Kidney (tissue), 14 donors: ENCODE data around the gene CORO7. TPM values are rescaled to one million over a fixed set of nuclear protein-coding genes. Genes with fewer than 3 reads are reported as not detected.

ENCODE experiments used
- DNase-seq, 5 donors: peaks; one replicate each; pipeline ENCODE4 v3.0.0-alpha.2; 2013 to 2020
- FAIRE-seq: peaks from 2 replicates; lab custom pipeline; 2012; peaks lifted over from hg19 to GRCh38; lab: Jason Lieb, UNC
- H3K27ac ChIP-seq, 2 donors: one replicate each; pipeline ENCODE4 v1.7.0; 2013; ENCODE audit warnings: low read depth in 2 of 2, low read length in 2 of 2, inconsistent platforms in 1 of 2
- H3K27me3 ChIP-seq: one replicate; pipeline ENCODE4 v1.7.1; 2013; ENCODE audit warnings: low read length, inconsistent platforms; ENCODE audit not compliant: control insufficient read depth, insufficient read depth
- H3K36me3 ChIP-seq, 3 donors: one replicate each; pipeline versions ENCODE4 v1.7.0 to v1.7.1; 2013; ENCODE audit warnings: low read length in 3 of 3, control low read depth in 1 of 3, inconsistent platforms in 1 of 3; ENCODE audit not compliant: insufficient read depth in 3 of 3, control insufficient read depth in 2 of 3
- H3K4me1 ChIP-seq, 3 donors: one replicate each; pipeline versions ENCODE4 v1.7.0 to v1.7.1; 2013; ENCODE audit warnings: low read length in 3 of 3, inconsistent platforms in 1 of 3, low read depth in 1 of 3; ENCODE audit not compliant: control insufficient read depth in 2 of 3, insufficient read depth in 2 of 3
- H3K4me3 ChIP-seq, 3 donors: one replicate each; pipeline versions ENCODE4 v1.7.0 to v1.8.1; 2013; ENCODE audit warnings: low read length in 3 of 3, control low read depth in 1 of 3, inconsistent platforms in 1 of 3
- H3K9ac ChIP-seq, 3 donors: one replicate each; pipeline versions ENCODE4 v1.7.0 to v1.7.1; 2013; ENCODE audit warnings: low read length in 3 of 3, control low read depth in 1 of 3, inconsistent platforms in 1 of 3
- H3K9me3 ChIP-seq, 3 donors: one replicate each; pipeline versions ENCODE4 v1.7.0 to v1.7.1; 2013; ENCODE audit warnings: low read length in 3 of 3, control low read depth in 1 of 3, inconsistent platforms in 1 of 3; ENCODE audit not compliant: control insufficient read depth in 2 of 3, insufficient read depth in 1 of 3
- intact Hi-C: fragments of 100-400 bp; cut with DNase I; formaldehyde crosslinking; loops from one replicate; pipeline ENCODE4 v1.11.1; 2022
- polyA plus RNA-seq: library from polyadenylated mRNA; stranded (reverse); fragments of 350-450 nt; fragmentation: Illumina TruSeq; extraction: RNeasy Lipid Tissue Mini Kit (QIAGEN cat#74804); gene quantifications from one replicate; pipeline ENCODE4 v1.2.3, GENCODE V29; 2014; ENCODE audit warnings: low read depth, low replicate concordance; ENCODE audit not compliant: insufficient read depth
- total RNA-seq: library from RNA; stranded (reverse); fragmentation: NEBNext Ultra II Directional; extraction: Animal tissue kit (Norgen Biotek cat#: 25700); gene quantifications from one replicate; pipeline ENCODE4 v1.2.1, GENCODE V29; 2021
- TF ChIP-seq, protein P1 (sequence below): IDR thresholded peaks from 3 replicates; pipeline ENCODE4 v1.5.1; 2012; ENCODE audit warnings: mild to moderate bottlenecking, moderate library complexity, borderline replicate concordance; ENCODE audit not compliant: insufficient read depth; ENCODE audit errors: extremely low read depth
- donor health status: control.
- donor health status: control.
- donor health status: control.
- donor health status: control.
- donor health status: control.
- donor health status: DM: yes; HTN: yes; CAD: no.
- donor health status: Normal renal cell carcinoma (clear cell type).

The CORO7 gene
- total and polyA plus RNA-seq, 2 donors from 2014 or later: 9.8 to 50.1 TPM

DNA sequence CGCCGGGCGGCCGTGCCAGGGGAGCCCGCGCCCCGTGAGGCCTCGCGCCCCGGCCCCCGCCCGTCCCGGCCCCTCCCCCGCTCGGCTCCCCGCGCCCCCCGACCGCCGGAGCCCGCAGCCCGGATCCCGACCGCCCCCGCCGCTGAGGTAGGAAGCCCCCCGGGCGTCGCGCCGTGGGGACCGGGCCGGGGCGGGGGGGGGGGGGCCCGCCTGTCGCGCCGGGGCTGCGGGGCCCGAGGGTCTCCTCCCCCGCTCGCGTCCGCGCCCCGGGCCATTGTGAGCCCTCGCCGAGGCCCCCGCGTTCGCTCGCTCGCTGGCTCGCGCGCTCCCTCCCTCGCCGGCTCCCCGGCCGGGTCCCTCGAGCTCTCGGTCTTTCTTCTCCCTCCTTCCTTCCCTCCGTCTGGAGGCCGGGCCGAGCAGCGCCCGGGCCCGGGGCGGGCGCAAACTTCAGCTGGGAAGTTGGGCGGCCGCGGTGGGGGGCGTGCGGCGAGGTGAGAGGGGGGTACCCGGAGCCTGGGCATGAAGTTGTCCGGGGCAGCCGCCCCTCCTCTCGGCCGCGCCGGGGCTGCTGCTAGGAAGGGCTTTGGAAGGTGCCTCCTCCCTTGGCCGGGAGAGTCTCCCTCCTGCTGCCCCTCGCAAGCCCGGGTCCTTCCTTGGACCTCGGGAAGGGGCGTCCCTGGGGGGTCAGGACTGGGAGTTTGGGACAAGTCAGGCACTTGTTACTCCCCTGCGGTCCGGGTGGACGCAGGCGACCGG lies 100.1 kb downstream of the CORO7 start:
- H3K9me3 ChIP-seq: no peaks in the 10 kb centered on the region
- peak overlapping the region in 2 of 3 donors; percentile 26 to 84 for H3K9ac ChIP-seq
- TF ChIP-seq, protein P1, sequence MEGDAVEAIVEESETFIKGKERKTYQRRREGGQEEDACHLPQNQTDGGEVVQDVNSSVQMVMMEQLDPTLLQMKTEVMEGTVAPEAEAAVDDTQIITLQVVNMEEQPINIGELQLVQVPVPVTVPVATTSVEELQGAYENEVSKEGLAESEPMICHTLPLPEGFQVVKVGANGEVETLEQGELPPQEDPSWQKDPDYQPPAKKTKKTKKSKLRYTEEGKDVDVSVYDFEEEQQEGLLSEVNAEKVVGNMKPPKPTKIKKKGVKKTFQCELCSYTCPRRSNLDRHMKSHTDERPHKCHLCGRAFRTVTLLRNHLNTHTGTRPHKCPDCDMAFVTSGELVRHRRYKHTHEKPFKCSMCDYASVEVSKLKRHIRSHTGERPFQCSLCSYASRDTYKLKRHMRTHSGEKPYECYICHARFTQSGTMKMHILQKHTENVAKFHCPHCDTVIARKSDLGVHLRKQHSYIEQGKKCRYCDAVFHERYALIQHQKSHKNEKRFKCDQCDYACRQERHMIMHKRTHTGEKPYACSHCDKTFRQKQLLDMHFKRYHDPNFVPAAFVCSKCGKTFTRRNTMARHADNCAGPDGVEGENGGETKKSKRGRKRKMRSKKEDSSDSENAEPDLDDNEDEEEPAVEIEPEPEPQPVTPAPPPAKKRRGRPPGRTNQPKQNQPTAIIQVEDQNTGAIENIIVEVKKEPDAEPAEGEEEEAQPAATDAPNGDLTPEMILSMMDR: no peak
- peak overlapping the region; percentile 90 to 93 for H3K27ac ChIP-seq
- peaks cover 0 to 49% (median 36%) of the 10 kb centered on the region in 3 donors for H3K4me1 ChIP-seq
- peak overlapping the region; percentile 48 to 82 (median 52) for H3K4me3 ChIP-seq
- intact Hi-C loops: no loop called here
- DNase-seq (peak in 3 of 5 donors; percentile 54 to 84 (median 67)), FAIRE-seq (no peak)
- H3K36me3 ChIP-seq: no peaks in the 10 kb centered on the region
- no peaks in the 10 kb centered on the region for H3K27me3 ChIP-seq

DNA sequence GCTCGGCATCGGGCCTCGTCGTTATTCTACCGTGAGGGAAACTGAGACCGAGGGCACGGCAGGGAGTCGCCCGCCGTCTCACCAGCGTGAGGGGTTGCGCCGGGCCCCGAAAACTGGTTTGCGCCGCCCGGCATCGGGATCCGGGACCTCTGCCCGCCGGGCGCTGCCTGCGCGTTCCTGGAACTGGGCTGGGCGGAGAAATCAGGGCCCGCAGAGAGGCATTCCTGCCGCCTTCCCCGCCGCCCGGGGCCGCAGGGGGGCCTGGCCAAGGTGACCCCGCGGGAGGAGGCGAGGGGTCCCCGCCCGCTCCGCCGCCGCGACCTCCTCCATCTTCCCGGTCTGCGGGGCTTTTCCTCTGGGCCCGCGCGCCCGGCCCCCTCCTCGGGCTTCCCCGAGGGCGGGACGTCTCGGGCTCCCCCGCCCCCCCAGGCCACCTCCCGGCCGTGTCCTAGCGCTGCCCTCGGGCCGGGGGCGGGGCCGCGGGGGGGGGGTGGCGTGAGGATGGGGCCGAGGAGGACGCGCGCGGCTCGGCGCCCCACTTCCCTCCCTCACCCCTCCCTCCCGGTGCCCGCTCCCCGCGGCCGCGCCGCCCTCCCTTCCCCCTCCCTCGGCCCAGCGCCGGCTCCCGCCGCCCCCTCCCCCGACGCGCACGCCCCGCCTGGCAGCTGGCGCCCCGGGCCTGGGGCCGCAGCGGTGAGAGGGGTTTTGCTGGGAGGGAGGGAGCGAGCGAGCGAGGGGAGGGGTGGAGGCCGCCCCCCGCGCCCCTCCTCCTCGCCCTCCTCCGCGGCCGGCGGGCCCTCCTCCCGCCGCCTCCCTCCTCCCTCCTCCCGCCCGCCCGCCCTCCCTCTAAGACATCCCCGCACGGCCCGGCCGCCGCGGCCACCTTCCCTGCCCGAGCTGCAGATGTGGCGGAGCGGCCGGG lies 100.9 kb downstream of the CORO7 start, which contains the start of gene GLIS2:
GLIS2 (plus strand) TSS at position 882 of the 922 bp plus-strand sequence. CDS start 16,214 bp downstream, outside the sequence.
- Histone ChIP-seq H3K4me1 (peaks cover 0 to 41% (median 27%) of the 10 kb centered on the region in 3 donors), H3K27me3 (no peaks in the 10 kb centered on the region), H3K27ac (peak within 1 kb of the TSS; percentile 90 to 96), H3K36me3 (no peaks in the 10 kb centered on the region), H3K9ac (peak within 1 kb of the TSS in 2 of 3 donors; percentile 45 to 85), H3K4me3 (peak within 1 kb of the TSS; percentile 48 to 82 (median 54)), H3K9me3 (no peaks in the 10 kb centered on the region)
- intact Hi-C loops: no loop called here
- TF ChIP-seq, protein P1: no peak
- FAIRE-seq: no peak
- DNase-seq: peak; percentile 93 to 96 (median 94)

DNA sequence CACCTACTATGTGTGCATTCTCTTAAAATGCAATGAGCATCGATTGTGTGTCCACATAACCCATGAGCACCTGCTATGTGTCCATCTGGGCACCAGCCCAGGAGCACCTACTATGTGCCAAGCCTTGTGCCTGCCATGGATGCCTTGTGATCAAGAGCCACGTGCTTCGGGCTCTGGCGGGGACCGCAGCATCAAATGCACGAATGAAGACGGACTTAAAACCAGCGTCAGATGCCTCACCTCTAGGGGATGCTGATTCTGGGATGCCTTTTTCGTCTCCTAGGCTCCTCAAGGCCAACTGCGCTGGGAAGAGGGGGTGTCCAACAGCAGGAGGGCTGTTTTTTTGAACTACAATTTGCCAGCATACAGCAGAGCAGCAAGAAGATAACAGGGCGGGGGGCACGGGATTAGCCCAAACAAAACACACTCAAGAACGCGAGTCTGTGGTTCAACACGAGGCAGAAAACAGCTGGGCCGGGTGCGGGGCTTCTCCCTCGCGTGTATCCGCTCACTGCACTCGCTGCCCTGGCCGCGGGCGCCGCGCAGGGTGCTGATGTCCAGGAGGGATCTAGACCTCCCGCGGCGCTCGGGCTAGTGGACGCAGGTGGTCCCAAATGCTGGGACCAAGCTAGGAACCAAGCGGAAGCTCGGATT lies 101.7 kb downstream of the CORO7 start:
- Histone ChIP-seq H3K9me3 (no peaks in the 10 kb centered on the region), H3K9ac (peak overlapping the region in 2 of 3 donors; percentile 45 to 85), H3K27ac (peak overlapping the region; percentile 88 to 96), H3K36me3 (no peaks in the 10 kb centered on the region), H3K4me3 (peak overlapping the region; percentile 39 to 66 (median 54)), H3K27me3 (no peaks in the 10 kb centered on the region), H3K4me1 (peaks cover 0 to 34% (median 24%) of the 10 kb centered on the region in 3 donors)
- TF ChIP-seq, protein P1: no peak
- FAIRE-seq: no peak
- DNase-seq: peak; percentile 66 to 84 (median 81)
- intact Hi-C loops: no loop called here
